ENCODE results near the gene HS1BP3. TPM values are rescaled to one million over a fixed set of nuclear protein-coding genes. Genes with fewer than 3 reads are reported as not detected.

Gene HS1BP3
- total and polyA plus RNA-seq, 2 of the 4 experiments (the other 2 are of a cell fraction), result 9.0 to 14.8 TPM

DNA sequence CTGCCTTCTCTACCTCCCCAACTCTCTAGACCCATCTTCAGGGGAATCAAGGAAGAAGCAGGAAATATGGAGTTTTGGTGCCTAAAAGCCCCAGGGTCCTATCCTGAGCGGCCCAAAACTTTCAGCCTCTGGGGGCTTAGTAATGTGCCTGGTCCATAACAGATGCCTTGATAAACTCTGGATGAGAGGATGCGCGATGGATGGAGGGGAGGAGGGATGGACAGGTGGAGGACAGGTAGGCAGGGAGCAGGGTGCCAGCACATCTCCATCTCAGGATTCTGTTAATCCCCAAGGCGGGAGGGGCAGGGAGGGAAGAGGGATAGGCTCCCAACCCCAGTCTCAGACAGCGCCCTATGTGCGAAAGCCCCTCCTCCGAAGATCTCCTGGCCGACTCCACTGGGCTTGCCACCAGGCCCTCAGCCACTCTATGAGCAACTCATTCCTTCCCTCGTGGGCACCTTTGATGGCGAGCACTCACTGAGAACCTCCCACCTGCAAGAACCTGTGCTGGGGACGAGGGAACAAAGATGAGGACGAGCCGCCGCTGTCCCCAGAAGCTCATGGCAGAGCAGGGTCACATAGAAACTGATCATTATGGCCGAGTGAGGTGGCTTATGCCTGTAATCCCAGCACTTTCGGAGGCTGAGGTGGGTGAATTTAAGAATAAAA lies 23.1 kb downstream of the HS1BP3 start:
- CTCF ChIA-PET, result no interaction called here
- dilution Hi-C loops (cut with HindIII; ENCODE audit: low sequenced_read_pairs, unreplicated experiment), result loop anchor here (25.0 kb wide), 1 partner anchor 241 kb away; no protein-coding TSS in a partner anchor

More for the DNA sequence above, 23.1 kb downstream of the HS1BP3 start:
- no peak overlapping the region for H2AFZ ChIP-seq (replicated peaks; ENCODE audit: low read length, poor library complexity)
- no peaks in the 10 kb centered on the region for H3K79me1 ChIP-seq (ENCODE audit: low read depth in 1 of 2, low read length in 2 of 2)
- H3K56ac ChIP-seq (ENCODE audit: extremely low read depth, insufficient read depth, low read length), result no peak overlapping the region
- ATAC-seq (ENCODE audit: low read depth) (no peak), DNase-seq (no peak)
- no peak overlapping the region for H3K9ac ChIP-seq (ENCODE audit: low read depth, low read length)
- H4K5ac ChIP-seq (ENCODE audit: low read depth, low read length), result no peak overlapping the region
- H3K23ac ChIP-seq (ENCODE audit: low read depth, low read length), result no peak overlapping the region
- H2AK9ac ChIP-seq (replicated peaks; ENCODE audit: low read depth, low read length, poor library complexity), result no peak overlapping the region
- TF ChIP-seq FOS (IDR thresholded peaks at IDR 0.05; ENCODE audit: low read depth, low read length), result no peak
- TF ChIP-seq, protein P1, sequence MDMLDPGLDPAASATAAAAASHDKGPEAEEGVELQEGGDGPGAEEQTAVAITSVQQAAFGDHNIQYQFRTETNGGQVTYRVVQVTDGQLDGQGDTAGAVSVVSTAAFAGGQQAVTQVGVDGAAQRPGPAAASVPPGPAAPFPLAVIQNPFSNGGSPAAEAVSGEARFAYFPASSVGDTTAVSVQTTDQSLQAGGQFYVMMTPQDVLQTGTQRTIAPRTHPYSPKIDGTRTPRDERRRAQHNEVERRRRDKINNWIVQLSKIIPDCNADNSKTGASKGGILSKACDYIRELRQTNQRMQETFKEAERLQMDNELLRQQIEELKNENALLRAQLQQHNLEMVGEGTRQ (IDR thresholded peaks at IDR 0.05; ENCODE audit: low read depth, low read length), result no peak
- TF ChIP-seq MAFK (IDR thresholded peaks at IDR 0.05; ENCODE audit: low read depth, low read length), result no peak
- no peak for TF ChIP-seq NFE2L2 (IDR thresholded peaks at IDR 0.05; ENCODE audit: low read depth, low read length)
- TF ChIP-seq RCOR1 (IDR thresholded peaks at IDR 0.05; ENCODE audit: insufficient replicate concordance, low read length), result no peak
- no peak for TF ChIP-seq RFX5 (IDR thresholded peaks at IDR 0.05; ENCODE audit: low read depth, low read length)
- H3K18ac ChIP-seq (ENCODE audit: low read depth, low read length), result no peak overlapping the region
- H2BK120ac ChIP-seq (ENCODE audit: low read depth, low read length), result no peak overlapping the region
- no TSS peak for BruUV-seq (replicated peaks)
- H2BK5ac ChIP-seq (ENCODE audit: low read depth, low read length, poor library complexity, severe bottlenecking), result no peak overlapping the region
- no peaks in the 10 kb centered on the region for H3K27me3 ChIP-seq (ENCODE audit: control insufficient read depth, insufficient read depth, low read length)
- no peaks in the 10 kb centered on the region for H3K9me1 ChIP-seq (ENCODE audit: insufficient read depth, low read length)
- H4K20me1 ChIP-seq (ENCODE audit: insufficient read depth, low read length), result no peaks in the 10 kb centered on the region
- peaks cover 24% of the 10 kb centered on the region for H3K36me3 ChIP-seq (ENCODE audit: control insufficient read depth, insufficient read depth, low read length)
- in situ Hi-C loops (cut with MboI; ENCODE audit: low sequenced_read_pairs), result no loop called here
- 93% methylated on average over 3 of the region's 16 CpGs; no CpG with 5 or more reads in 1 of the 2 experiments for WGBS, 2 experiments (ENCODE audit: extremely low coverage in 2 of 2, insufficient read length in 1 of 2)
- no peak overlapping the region for H3K14ac ChIP-seq (replicated peaks; ENCODE audit: low read depth, low read length)
- H3K9me3 ChIP-seq (ENCODE audit: control insufficient read depth, insufficient read depth, low read length), result no peaks in the 10 kb centered on the region
- no peak overlapping the region for H3K27ac ChIP-seq (ENCODE audit: insufficient read depth, low read length)
- H2AK5ac ChIP-seq (ENCODE audit: low read depth, low read length), result no peak overlapping the region
- intact Hi-C loops (cut with micrococcal nuclease), result no loop called here
- no peak overlapping the region for H3K4me2 ChIP-seq (ENCODE audit: low read depth, low read length)
- POLR2A ChIA-PET (ENCODE audit: unreplicated experiment), result no interaction called here
- no peak overlapping the region for H3K4me3 ChIP-seq (ENCODE audit: insufficient read depth, low read depth, low read length)
- no peak overlapping the region for H3K4ac ChIP-seq (ENCODE audit: low read depth, low read length)
- no peak overlapping the region for H2BK15ac ChIP-seq (ENCODE audit: low read depth, low read length)
- no peak overlapping the region for H4K91ac ChIP-seq (ENCODE audit: insufficient read depth, low read depth, low read length)
- no peak overlapping the region for H4K8ac ChIP-seq (ENCODE audit: low read depth in 2 of 2, low read length in 2 of 2)
- no peak overlapping the region for H2BK20ac ChIP-seq (ENCODE audit: low read depth, low read length)
- peaks cover 2% of the 10 kb centered on the region; the same call in 1 of the 2 replicates for H3K4me1 ChIP-seq (ENCODE audit: control insufficient read depth, insufficient read depth, low read length)
